Glutamatergic neuron (in vitro differentiated cells): ENCODE data around the gene RPP40. TPM values are rescaled to one million over a fixed set of nuclear protein-coding genes. Genes with fewer than 3 reads are reported as not detected.

Source experiments
- DNase-seq: peaks from one replicate; pipeline ENCODE4 v3.0.0; 2022
- H3K27ac Mint-ChIP-seq: one replicate; pipeline ENCODE4 v1.8.0; 2020; ENCODE audit warnings: mild to moderate bottlenecking, mixed read lengths, inconsistent platforms; ENCODE audit not compliant: unreplicated experiment
- H3K27me3 Mint-ChIP-seq: one replicate; pipeline ENCODE4 v1.8.0; 2020; ENCODE audit warnings: mild to moderate bottlenecking, moderate library complexity, mixed read lengths, inconsistent platforms; ENCODE audit not compliant: unreplicated experiment
- H3K36me3 Mint-ChIP-seq: one replicate; pipeline ENCODE4 v1.8.0; 2020; ENCODE audit warnings: mild to moderate bottlenecking, mixed read lengths, inconsistent platforms; ENCODE audit not compliant: unreplicated experiment
- H3K4me1 Mint-ChIP-seq: one replicate; pipeline ENCODE4 v1.8.0; 2020; ENCODE audit warnings: mild to moderate bottlenecking, low read depth, mixed read lengths, inconsistent platforms; ENCODE audit not compliant: unreplicated experiment
- H3K4me3 Mint-ChIP-seq: one replicate; pipeline ENCODE4 v1.8.0; 2020; ENCODE audit warnings: mild to moderate bottlenecking, mixed read lengths, inconsistent platforms; ENCODE audit not compliant: unreplicated experiment
- H3K9me3 Mint-ChIP-seq: one replicate; pipeline ENCODE4 v1.8.0; 2020; ENCODE audit warnings: mild to moderate bottlenecking, moderate library complexity, mixed read lengths, inconsistent platforms; ENCODE audit not compliant: unreplicated experiment
- CTCF ChIP-seq: fragments of 200-600 bp; sonication (generic); IDR thresholded peaks from one replicate; pipeline ENCODE4 v1.5.0; 2021; ENCODE audit not compliant: partially characterized antibody, unreplicated experiment
- total RNA-seq: library from RNA; stranded (reverse); fragmentation: NEBNext Ultra II Directional; extraction: Animal tissue kit (Norgen Biotek cat#: 25700); gene quantifications from one replicate; pipeline ENCODE4 v1.2.1, GENCODE V29; 2021; ENCODE audit not compliant: unreplicated experiment

Gene RPP40
- total RNA-seq, 1 donor from 2014 or later = 6.9 TPM

- DNase-seq = no peak
- Mint-ChIP-seq H3K4me3 (no peak overlapping the region), H3K27me3 (peaks cover 2% of the 10 kb centered on the region), H3K36me3 (peaks cover 4% of the 10 kb centered on the region), H3K9me3 (peaks cover 1% of the 10 kb centered on the region), H3K27ac (no peak overlapping the region), H3K4me1 (peaks cover 17% of the 10 kb centered on the region)
- TF ChIP-seq CTCF = no peak
These were observed 25.8 kb upstream of the RPP40 start for GRCh38 chr6:5029609-5030008.

GRCh38 chr6:5028921-5029320, 25.1 kb upstream of the RPP40 start:
- TF ChIP-seq CTCF = no peak
- Mint-ChIP-seq H3K9me3 (peaks cover under 1% of the 10 kb centered on the region), H3K4me3 (no peak overlapping the region), H3K27me3 (peaks cover 2% of the 10 kb centered on the region), H3K4me1 (peaks cover 12% of the 10 kb centered on the region), H3K36me3 (peaks cover 4% of the 10 kb centered on the region), H3K27ac (no peak overlapping the region)
- DNase-seq = no peak

DNA sequence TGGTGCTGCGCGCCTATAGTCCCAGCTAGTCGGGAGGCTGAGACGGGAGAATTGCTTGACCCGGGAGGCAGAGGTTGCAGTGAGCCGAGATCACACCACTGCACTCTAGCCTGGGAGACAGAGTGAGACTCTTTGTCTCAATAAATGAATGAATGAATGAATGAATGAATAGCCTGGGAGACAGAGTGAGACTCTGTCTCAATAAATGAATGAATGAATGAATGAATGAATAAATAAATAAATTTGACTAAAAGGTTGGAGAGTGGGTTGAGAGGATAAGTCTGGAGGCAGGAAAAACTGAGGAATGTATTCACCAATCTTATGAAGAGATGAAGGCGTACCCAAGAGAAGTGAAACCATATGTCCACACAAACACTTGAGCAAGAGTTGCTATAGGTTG, 24.5 kb upstream of the RPP40 start:
- Mint-ChIP-seq H3K4me1 (peaks cover 8% of the 10 kb centered on the region), H3K27me3 (peaks cover 7% of the 10 kb centered on the region), H3K4me3 (no peak overlapping the region), H3K36me3 (peaks cover 4% of the 10 kb centered on the region), H3K9me3 (no peaks in the 10 kb centered on the region), H3K27ac (no peak overlapping the region)
- TF ChIP-seq CTCF = no peak
- DNase-seq = no peak

- H3K4me3 Mint-ChIP-seq = peak overlapping the region; percentile 91
- TF ChIP-seq CTCF = no peak
- H3K4me1 Mint-ChIP-seq = peaks cover 8% of the 10 kb centered on the region
- H3K27ac Mint-ChIP-seq = peak overlapping the region; percentile 86
- H3K27me3 Mint-ChIP-seq = peaks cover 7% of the 10 kb centered on the region
- no peaks in the 10 kb centered on the region for H3K9me3 Mint-ChIP-seq
- DNase-seq = peak; percentile 74
- peaks cover 4% of the 10 kb centered on the region for H3K36me3 Mint-ChIP-seq
These were observed 22.3 kb upstream of the RPP40 start for GRCh38 chr6:5025911-5026819.

- Mint-ChIP-seq H3K36me3 (no peaks in the 10 kb centered on the region), H3K4me1 (peaks cover 3% of the 10 kb centered on the region), H3K27me3 (peaks cover 7% of the 10 kb centered on the region), H3K27ac (no peak overlapping the region), H3K4me3 (no peak overlapping the region), H3K9me3 (no peaks in the 10 kb centered on the region)
- DNase-seq = no peak
- no peak for TF ChIP-seq CTCF
These were observed 20.1 kb upstream of the RPP40 start for GRCh38 chr6:5023923-5024322.
